Heart left ventricle (tissue), 16 donors: Measurements from ENCODE around the gene ANK3. TPM values are rescaled to one million over a fixed set of nuclear protein-coding genes. Genes with fewer than 3 reads are reported as not detected.

Experiments used
- ATAC-seq, 4 donors: fragments of 200-7000 bp; cut with Tn5 transposase; one replicate each; pipeline ENCODE4 v1.9.1; 2020 to 2022; ENCODE audit warnings: moderate library complexity in 4 of 4, mild to moderate bottlenecking in 3 of 4, moderate number of reproducible peaks in 1 of 4
- DNase-seq, 5 donors: peaks; one replicate each; pipeline ENCODE4 v3.0.0-alpha.2; 2020
- H3K27ac ChIP-seq, 12 donors: fragments of 200-600 bp; sonication (generic) in 4 of 12; one replicate each; pipeline versions ENCODE4 v1.5.0 to v1.8.0; 2016 to 2022; ENCODE audit warnings: mild to moderate bottlenecking in 2 of 12
- H3K27me3 ChIP-seq, 9 donors: fragments of 200-600 bp; sonication (generic) in 2 of 9; one replicate each; pipeline versions ENCODE4 v1.5.1 to v1.8.0; 2016 to 2022; ENCODE audit warnings: mild to moderate bottlenecking in 3 of 9
- H3K36me3 ChIP-seq, 9 donors: fragments of 200-600 bp; sonication (generic) in 2 of 9; one replicate each; pipeline versions ENCODE4 v1.5.0 to v1.8.0; 2018 to 2022; ENCODE audit warnings: mild to moderate bottlenecking in 2 of 9
- H3K4me1 ChIP-seq, 12 donors: fragments of 200-600 bp; sonication (generic) in 4 of 12; one replicate each; pipeline versions ENCODE4 v1.5.0 to v1.8.0; 2016 to 2022; ENCODE audit warnings: mild to moderate bottlenecking in 3 of 12
- H3K4me3 ChIP-seq, 12 donors: fragments of 200-600 bp; sonication (generic) in 4 of 12; one replicate each; pipeline versions ENCODE4 v1.5.0 to v1.8.0; 2017 to 2022; ENCODE audit warnings: mild to moderate bottlenecking in 9 of 12, moderate library complexity in 4 of 12
- H3K9me3 ChIP-seq, 12 donors: fragments of 200-600 bp; sonication (generic) in 4 of 12; one replicate each; pipeline versions ENCODE4 v1.5.0 to v1.8.0; 2016 to 2022; ENCODE audit warnings: mild to moderate bottlenecking in 1 of 12
- POLR2A ChIP-seq, 2 donors: fragments of 450-650 bp; IDR thresholded peaks; one replicate each; pipeline ENCODE4 v1.6.1; 2017; ENCODE audit warnings: antibody characterized with exemption in 2 of 2, mild to moderate bottlenecking in 2 of 2, moderate library complexity in 2 of 2
- WGBS, 4 donors: extraction: QIAGEN DNeasy Blood & Tissue Kit in 2 of 4; methylation state at CpG; one replicate each; pipeline versions ENCODE4 v1.1.5 to v1.1.7; 2013 to 2018; 5-methylcytosine and 5-hydroxymethylcytosine counted together
- intact Hi-C, 10 donors: fragments of 100-400 bp; cut with DNase I; formaldehyde crosslinking; loops; one replicate each; pipeline versions ENCODE4 v1.11.1 to v1.14.2; 2022
- polyA plus RNA-seq, 2 donors: library from polyadenylated mRNA; stranded (reverse); fragments of 200-250 nt; gene quantifications; one replicate each; pipeline ENCODE4 v1.2.3, GENCODE V29; 2013
- total RNA-seq, 9 donors: library from RNA; depleted of rRNA in 2 of 9; stranded (reverse); fragments of >200 nt in 2 of 9; fragmentation: NEBNext Ultra II Directional in 3 of 9; extraction: Animal tissue kit (Norgen Biotek cat#: 25700) in 3 of 9; gene quantifications; one replicate each; pipeline versions ENCODE4 v1.1.0 to v1.2.4, GENCODE V29; 2016 to 2023
- TF ChIP-seq, protein P1 (sequence below), 12 donors: fragments of 200-600 bp; sonication (generic) in 4 of 12; IDR thresholded peaks; one replicate each; pipeline versions ENCODE4 v1.5.0 to v1.8.0; 2018 to 2022; ENCODE audit warnings: antibody characterized with exemption in 12 of 12, mild to moderate bottlenecking in 5 of 12
- donor health status: ischemic (EF 13 %, LVEDD 7.1; RV severe dilation, severe dysfunction).
- donor health status: healthy with polysubstance abuse.
- donor health status: DM: no; HTN: yes; CAD: no.
- donor health status: DM: no; HTN: no; CAD: no.
- donor health status: ischemic (EF 25% LVEDD 6.9; RV normal size, moderate dysfunction).
- donor health status: ischemic (EF 25% LVEDD 5.7; RV mildly dilated, moderate dysfunction).
- donor health status: healthy.
- donor health status: DM: yes; HTN: yes; CAD: no.
- donor health status: ischemic (EF 35%, LVEDD 5.7; RV mildly dilated, moderate dysfunction).
- donor health status: nonischemic (EF 11% LVEDD 7.7; RV severe dilation, severe dysfunction).
- donor health status: DM: yes; HTN: yes; CAD: no.
- donor health status: PGD.
- donor health status: ischemic (EF 29% LVEDD 5.4; RV normal size, mild dysfunction).
- donor health status: nonischemic (EF 23%, LVEDD 6.1; RV moderate dilation, normal function).

ANK3 gene
- total and polyA plus RNA-seq, 11 donors = 33.8 to 576 (median 239) TPM

GRCh38 chr10:60253484-60253883 is 136.2 kb downstream of the ANK3 start:
- Histone ChIP-seq H3K9me3 (no peaks in the 10 kb centered on the region), H3K4me1 (peaks cover 0 to 10% (median 0%) of the 10 kb centered on the region in 12 donors), H3K36me3 (peaks cover 0 to 10% (median 0%) of the 10 kb centered on the region in 9 donors), H3K4me3 (no peak overlapping the region), H3K27me3 (no peaks in the 10 kb centered on the region), H3K27ac (no peak overlapping the region)
- no peak for ATAC-seq
- TF ChIP-seq POLR2A (IDR thresholded peaks at IDR 0.05) = no peak
- TF ChIP-seq, protein P1, sequence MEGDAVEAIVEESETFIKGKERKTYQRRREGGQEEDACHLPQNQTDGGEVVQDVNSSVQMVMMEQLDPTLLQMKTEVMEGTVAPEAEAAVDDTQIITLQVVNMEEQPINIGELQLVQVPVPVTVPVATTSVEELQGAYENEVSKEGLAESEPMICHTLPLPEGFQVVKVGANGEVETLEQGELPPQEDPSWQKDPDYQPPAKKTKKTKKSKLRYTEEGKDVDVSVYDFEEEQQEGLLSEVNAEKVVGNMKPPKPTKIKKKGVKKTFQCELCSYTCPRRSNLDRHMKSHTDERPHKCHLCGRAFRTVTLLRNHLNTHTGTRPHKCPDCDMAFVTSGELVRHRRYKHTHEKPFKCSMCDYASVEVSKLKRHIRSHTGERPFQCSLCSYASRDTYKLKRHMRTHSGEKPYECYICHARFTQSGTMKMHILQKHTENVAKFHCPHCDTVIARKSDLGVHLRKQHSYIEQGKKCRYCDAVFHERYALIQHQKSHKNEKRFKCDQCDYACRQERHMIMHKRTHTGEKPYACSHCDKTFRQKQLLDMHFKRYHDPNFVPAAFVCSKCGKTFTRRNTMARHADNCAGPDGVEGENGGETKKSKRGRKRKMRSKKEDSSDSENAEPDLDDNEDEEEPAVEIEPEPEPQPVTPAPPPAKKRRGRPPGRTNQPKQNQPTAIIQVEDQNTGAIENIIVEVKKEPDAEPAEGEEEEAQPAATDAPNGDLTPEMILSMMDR (IDR thresholded peaks at IDR 0.05) = no peak
- no peak for DNase-seq
- intact Hi-C loops = no loop called here

GRCh38 chr10:60252688-60253087 is 137.0 kb downstream of the ANK3 start:
- Histone ChIP-seq H3K27me3 (no peaks in the 10 kb centered on the region), H3K27ac (no peak overlapping the region), H3K36me3 (peaks cover 0 to 10% (median 0%) of the 10 kb centered on the region in 9 donors), H3K4me1 (peaks cover 0 to 2% (median 0%) of the 10 kb centered on the region in 12 donors), H3K4me3 (no peak overlapping the region), H3K9me3 (no peaks in the 10 kb centered on the region)
- 88 to 95% (median 91%) methylated on average over 4 of the region's 4 CpGs for WGBS, 4 donors
- TF ChIP-seq, protein P1 (IDR thresholded peaks at IDR 0.05) = no peak
- no peak for ATAC-seq
- intact Hi-C loops = no loop called here
- DNase-seq = no peak

DNA sequence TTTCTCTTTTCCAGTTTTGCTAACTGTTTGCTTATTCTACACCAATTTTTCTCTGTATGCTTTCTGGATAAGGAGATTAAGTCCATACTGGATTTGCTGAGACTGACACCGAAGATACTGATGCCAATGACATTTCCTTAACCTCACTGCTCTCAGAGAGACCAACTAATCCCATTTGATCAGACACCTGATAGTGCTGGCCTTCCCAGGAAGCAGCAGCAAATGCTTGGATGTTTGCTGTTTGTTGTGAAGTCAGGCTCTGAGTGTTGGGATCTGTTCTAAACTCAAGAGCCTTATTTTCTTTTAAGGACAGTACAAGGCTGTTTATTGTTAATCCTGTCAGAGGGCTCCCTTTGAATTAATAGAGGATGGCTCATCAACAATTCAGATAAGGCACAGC is 143.3 kb downstream of the ANK3 start:
- intact Hi-C loops = no loop called here
- TF ChIP-seq, protein P1 (IDR thresholded peaks at IDR 0.05) = no peak
- TF ChIP-seq POLR2A (IDR thresholded peaks at IDR 0.05) = no peak
- H3K36me3 ChIP-seq = no peaks in the 10 kb centered on the region
- no peaks in the 10 kb centered on the region for H3K27me3 ChIP-seq
- ATAC-seq (no peak), DNase-seq (no peak)
- no peaks in the 10 kb centered on the region for H3K9me3 ChIP-seq
- WGBS, 4 donors = 31 to 69% (median 52%) methylated on average over 1 of the region's 1 CpG
- no peaks in the 10 kb centered on the region for H3K4me1 ChIP-seq
- no peak overlapping the region for H3K27ac ChIP-seq
- H3K4me3 ChIP-seq = no peak overlapping the region

- 77 to 90% (median 84%) methylated on average over 1 of the region's 1 CpG for WGBS, 4 donors
- no peak for TF ChIP-seq POLR2A (IDR thresholded peaks at IDR 0.05)
- TF ChIP-seq, protein P1 (IDR thresholded peaks at IDR 0.05) = no peak
- Histone ChIP-seq H3K27ac (no peak overlapping the region), H3K9me3 (no peaks in the 10 kb centered on the region), H3K27me3 (no peaks in the 10 kb centered on the region), H3K4me3 (no peak overlapping the region), H3K4me1 (peaks cover 0 to 33% (median 24%) of the 10 kb centered on the region in 12 donors), H3K36me3 (no peaks in the 10 kb centered on the region)
- no peak for ATAC-seq
- no peak for DNase-seq
- intact Hi-C loops = loop anchor here (2.0 to 10.0 kb wide), 7 partner anchors 48 to 196 kb away; no protein-coding TSS in a partner anchor
Observed at GRCh38 chr10:60239228-60239627, 150.4 kb downstream of the ANK3 start.
